Measurements from ENCODE around the gene TSPAN2.

The TSPAN2 gene

GRCh38 chr1:115064461-115064860 lies 24.8 kb downstream of the TSPAN2 start:
- DNase-seq: no peak
- no peak for TF ChIP-seq CTCF (IDR thresholded peaks at IDR 0.05)
- intact Hi-C loops (cut with DNase I; ENCODE audit: low total_unique reads): no loop called here
- Histone ChIP-seq H3K36me3 (no peaks in the 10 kb centered on the region), H3K27ac (peak overlapping the region; percentile 61 to 84), H3K9me3 (no peaks in the 10 kb centered on the region), H3K27me3 (no peaks in the 10 kb centered on the region), H3K4me1 (peaks cover 5 to 66% (median 32%) of the 10 kb centered on the region in 4 donors), H3K4me3 (no peak overlapping the region)

- no peak for TF ChIP-seq CTCF (IDR thresholded peaks at IDR 0.05)
- Histone ChIP-seq H3K36me3 (peaks cover 3 to 4% (median 3%) of the 10 kb centered on the region in 3 donors), H3K9me3 (no peaks in the 10 kb centered on the region), H3K4me1 (peaks cover 5 to 55% (median 25%) of the 10 kb centered on the region in 4 donors), H3K27ac (peak overlapping the region; percentile 61 to 84), H3K4me3 (no peak overlapping the region), H3K27me3 (no peaks in the 10 kb centered on the region)
- intact Hi-C loops (cut with DNase I; ENCODE audit: low total_unique reads): no loop called here
- no peak for DNase-seq
Measured at GRCh38 chr1:115063228-115063901, 25.9 kb downstream of the TSPAN2 start.

GRCh38 chr1:115062542-115063004 lies 26.7 kb downstream of the TSPAN2 start:
- DNase-seq: no peak
- H3K4me1 ChIP-seq: peaks cover 0 to 54% (median 19%) of the 10 kb centered on the region in 4 donors
- no peaks in the 10 kb centered on the region for H3K9me3 ChIP-seq
- no peak for TF ChIP-seq CTCF (IDR thresholded peaks at IDR 0.05)
- H3K4me3 ChIP-seq: no peak overlapping the region
- H3K27me3 ChIP-seq: no peaks in the 10 kb centered on the region
- H3K27ac ChIP-seq: peak overlapping the region; percentile 61 to 84
- intact Hi-C loops (cut with DNase I; ENCODE audit: low total_unique reads): no loop called here
- H3K36me3 ChIP-seq: peaks cover 11% of the 10 kb centered on the region in 3 donors

- no peak for TF ChIP-seq CTCF (IDR thresholded peaks at IDR 0.05)
- H3K36me3 ChIP-seq: peaks cover 11 to 16% (median 16%) of the 10 kb centered on the region in 3 donors
- intact Hi-C loops (cut with DNase I; ENCODE audit: low total_unique reads): no loop called here
- no peak for DNase-seq
- peaks cover 0 to 64% (median 16%) of the 10 kb centered on the region in 4 donors for H3K4me1 ChIP-seq
- no peak overlapping the region for H3K27ac ChIP-seq
- H3K9me3 ChIP-seq: no peaks in the 10 kb centered on the region
- H3K4me3 ChIP-seq: no peak overlapping the region
- no peaks in the 10 kb centered on the region for H3K27me3 ChIP-seq
Measured at GRCh38 chr1:115060501-115060900, 28.8 kb downstream of the TSPAN2 start.

GRCh38 chr1:115059316-115059715 lies 30.0 kb downstream of the TSPAN2 start:
- Histone ChIP-seq H3K9me3 (no peaks in the 10 kb centered on the region), H3K27me3 (no peaks in the 10 kb centered on the region), H3K4me1 (peaks cover 0 to 55% (median 16%) of the 10 kb centered on the region in 4 donors), H3K4me3 (no peak overlapping the region), H3K27ac (no peak overlapping the region), H3K36me3 (peaks cover 11 to 20% (median 19%) of the 10 kb centered on the region in 3 donors)
- DNase-seq: no peak
- TF ChIP-seq CTCF (IDR thresholded peaks at IDR 0.05): no peak
- intact Hi-C loops (cut with DNase I; ENCODE audit: low total_unique reads): loop anchor here (10.0 kb wide), 1 partner anchor 45 kb away; no protein-coding TSS in a partner anchor

Data from tibial artery (tissue), 4 donors.